ENCODE results near the gene HCRTR2.

The HCRTR2 gene

GRCh38 chr6:55208478-55209458 lies 34.5 kb downstream of the HCRTR2 start:
- no peaks in the 10 kb centered on the region for H3K9me3 ChIP-seq (ENCODE audit: insufficient read depth, low read length, severe bottlenecking)
- no peaks in the 10 kb centered on the region for H3K36me3 ChIP-seq (ENCODE audit: insufficient read depth, low read length)
- no peaks in the 10 kb centered on the region for H3K27me3 ChIP-seq (ENCODE audit: insufficient read depth, low read length, poor library complexity)
- TF ChIP-seq EZH2 (IDR thresholded peaks at IDR 0.05; ENCODE audit: borderline replicate concordance, low read depth, low read length, severe bottlenecking): no peak
- TF ChIP-seq, protein P1, sequence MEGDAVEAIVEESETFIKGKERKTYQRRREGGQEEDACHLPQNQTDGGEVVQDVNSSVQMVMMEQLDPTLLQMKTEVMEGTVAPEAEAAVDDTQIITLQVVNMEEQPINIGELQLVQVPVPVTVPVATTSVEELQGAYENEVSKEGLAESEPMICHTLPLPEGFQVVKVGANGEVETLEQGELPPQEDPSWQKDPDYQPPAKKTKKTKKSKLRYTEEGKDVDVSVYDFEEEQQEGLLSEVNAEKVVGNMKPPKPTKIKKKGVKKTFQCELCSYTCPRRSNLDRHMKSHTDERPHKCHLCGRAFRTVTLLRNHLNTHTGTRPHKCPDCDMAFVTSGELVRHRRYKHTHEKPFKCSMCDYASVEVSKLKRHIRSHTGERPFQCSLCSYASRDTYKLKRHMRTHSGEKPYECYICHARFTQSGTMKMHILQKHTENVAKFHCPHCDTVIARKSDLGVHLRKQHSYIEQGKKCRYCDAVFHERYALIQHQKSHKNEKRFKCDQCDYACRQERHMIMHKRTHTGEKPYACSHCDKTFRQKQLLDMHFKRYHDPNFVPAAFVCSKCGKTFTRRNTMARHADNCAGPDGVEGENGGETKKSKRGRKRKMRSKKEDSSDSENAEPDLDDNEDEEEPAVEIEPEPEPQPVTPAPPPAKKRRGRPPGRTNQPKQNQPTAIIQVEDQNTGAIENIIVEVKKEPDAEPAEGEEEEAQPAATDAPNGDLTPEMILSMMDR (IDR thresholded peaks at IDR 0.05; ENCODE audit: borderline replicate concordance, extremely low read depth, low read length, poor library complexity, severe bottlenecking): no peak
- no peak overlapping the region for H3K27ac ChIP-seq (ENCODE audit: low read length)
- no peaks in the 10 kb centered on the region for H3K79me2 ChIP-seq (ENCODE audit: insufficient read depth, low read length)
- H3K4me1 ChIP-seq (ENCODE audit: insufficient read depth, low read length): no peaks in the 10 kb centered on the region
- DNase-seq: no peak
- no peak overlapping the region for H3K4me2 ChIP-seq (ENCODE audit: insufficient read depth, low read length)
- ATAC-seq (ENCODE audit: insufficient read depth, low read depth): no peak
- H3K9ac ChIP-seq (ENCODE audit: low read depth, low read length): no peak overlapping the region
- no peak overlapping the region for H2AFZ ChIP-seq (ENCODE audit: low read depth, low read length)
- no peaks in the 10 kb centered on the region for H4K20me1 ChIP-seq (ENCODE audit: insufficient read depth, low read length)
- no peak overlapping the region for H3K4me3 ChIP-seq (ENCODE audit: low read depth in 1 of 2, low read length in 2 of 2)

GRCh38 chr6:55210952-55211351 lies 36.6 kb downstream of the HCRTR2 start:
- H4K20me1 ChIP-seq (ENCODE audit: insufficient read depth, low read length): no peaks in the 10 kb centered on the region
- TF ChIP-seq EZH2 (IDR thresholded peaks at IDR 0.05; ENCODE audit: borderline replicate concordance, low read depth, low read length, severe bottlenecking): no peak
- TF ChIP-seq, protein P1 (IDR thresholded peaks at IDR 0.05; ENCODE audit: borderline replicate concordance, extremely low read depth, low read length, poor library complexity, severe bottlenecking): no peak

GRCh38 chr6:55212156-55212555 lies 37.8 kb downstream of the HCRTR2 start:
- no peak overlapping the region for H3K4me3 ChIP-seq (ENCODE audit: low read depth in 1 of 2, low read length in 2 of 2)
- H4K20me1 ChIP-seq (ENCODE audit: insufficient read depth, low read length): no peaks in the 10 kb centered on the region
- H3K4me2 ChIP-seq (ENCODE audit: insufficient read depth, low read length): no peak overlapping the region
- H2AFZ ChIP-seq (ENCODE audit: low read depth, low read length): no peak overlapping the region
- H3K9ac ChIP-seq (ENCODE audit: low read depth, low read length): no peak overlapping the region
- TF ChIP-seq, protein P1 (IDR thresholded peaks at IDR 0.05; ENCODE audit: borderline replicate concordance, extremely low read depth, low read length, poor library complexity, severe bottlenecking): no peak
- no peak for TF ChIP-seq EZH2 (IDR thresholded peaks at IDR 0.05; ENCODE audit: borderline replicate concordance, low read depth, low read length, severe bottlenecking)
- no peaks in the 10 kb centered on the region for H3K79me2 ChIP-seq (ENCODE audit: insufficient read depth, low read length)
- H3K27ac ChIP-seq (ENCODE audit: low read length): no peak overlapping the region
- no peaks in the 10 kb centered on the region for H3K27me3 ChIP-seq (ENCODE audit: insufficient read depth, low read length, poor library complexity)
- no peaks in the 10 kb centered on the region for H3K36me3 ChIP-seq (ENCODE audit: insufficient read depth, low read length)
- H3K9me3 ChIP-seq (ENCODE audit: insufficient read depth, low read length, severe bottlenecking): no peaks in the 10 kb centered on the region
- no peak for ATAC-seq (ENCODE audit: insufficient read depth, low read depth)
- H3K4me1 ChIP-seq (ENCODE audit: insufficient read depth, low read length): no peaks in the 10 kb centered on the region
- no peak for DNase-seq

More at GRCh38 chr6:55210952-55211351, 36.6 kb downstream of the HCRTR2 start:
- DNase-seq (no peak), ATAC-seq (ENCODE audit: insufficient read depth, low read depth) (no peak)
- Histone ChIP-seq H3K4me3 (ENCODE audit: low read depth in 1 of 2, low read length in 2 of 2) (no peak overlapping the region), H3K27me3 (ENCODE audit: insufficient read depth, low read length, poor library complexity) (no peaks in the 10 kb centered on the region), H2AFZ (ENCODE audit: low read depth, low read length) (no peak overlapping the region), H3K9ac (ENCODE audit: low read depth, low read length) (no peak overlapping the region), H3K9me3 (ENCODE audit: insufficient read depth, low read length, severe bottlenecking) (no peaks in the 10 kb centered on the region), H3K79me2 (ENCODE audit: insufficient read depth, low read length) (no peaks in the 10 kb centered on the region), H3K4me2 (ENCODE audit: insufficient read depth, low read length) (no peak overlapping the region), H3K27ac (ENCODE audit: low read length) (no peak overlapping the region), H3K4me1 (ENCODE audit: insufficient read depth, low read length) (no peaks in the 10 kb centered on the region), H3K36me3 (ENCODE audit: insufficient read depth, low read length) (no peaks in the 10 kb centered on the region)
